ENCODE results near the gene TMEM107. TPM values are rescaled to one million over a fixed set of nuclear protein-coding genes. Genes with fewer than 3 reads are reported as not detected.
A peak's percentile ranks its signal among the peaks of the same experiment; 100 is the strongest.

The TMEM107 gene
- 24.6 and 28.1 TPM in 2 replicates for total RNA-seq
- long read RNA-seq, transcript TMEM107-204 (5 exons, 747 nt) = minor isoform, 7 of 23 reads
- long read RNA-seq, transcript TMEM107-205 (2 exons, 1,210 nt) = major isoform, 10 of 23 reads
- long read RNA-seq, partial matches to known transcripts = 2 of 23 reads
- long read RNA-seq, other reads (novel, unspliced or antisense) = 2 of 23 reads

GRCh38 chr17:8176197-8176940, at the start of gene TMEM107:
TMEM107 (minus strand) TSS chr17:8176380; CDS start chr17:8176286, 94 bp downstream.
- H3K4me3 Mint-ChIP-seq (ENCODE audit: low read depth) = peak within 1 kb of the TSS; percentile 88
- peak; percentile 73 for DNase-seq (ENCODE audit: low spot score, unreplicated experiment)
- peaks cover 3% of the 10 kb centered on the region for H3K27me3 Mint-ChIP-seq
- H3K4me1 Mint-ChIP-seq (ENCODE audit: low read depth) = peaks cover 34% of the 10 kb centered on the region
- H3K36me3 Mint-ChIP-seq (ENCODE audit: insufficient read depth) = no peaks in the 10 kb centered on the region
- no peaks in the 10 kb centered on the region for H3K9me3 Mint-ChIP-seq (ENCODE audit: low read depth)
- TF ChIP-seq, protein P1, sequence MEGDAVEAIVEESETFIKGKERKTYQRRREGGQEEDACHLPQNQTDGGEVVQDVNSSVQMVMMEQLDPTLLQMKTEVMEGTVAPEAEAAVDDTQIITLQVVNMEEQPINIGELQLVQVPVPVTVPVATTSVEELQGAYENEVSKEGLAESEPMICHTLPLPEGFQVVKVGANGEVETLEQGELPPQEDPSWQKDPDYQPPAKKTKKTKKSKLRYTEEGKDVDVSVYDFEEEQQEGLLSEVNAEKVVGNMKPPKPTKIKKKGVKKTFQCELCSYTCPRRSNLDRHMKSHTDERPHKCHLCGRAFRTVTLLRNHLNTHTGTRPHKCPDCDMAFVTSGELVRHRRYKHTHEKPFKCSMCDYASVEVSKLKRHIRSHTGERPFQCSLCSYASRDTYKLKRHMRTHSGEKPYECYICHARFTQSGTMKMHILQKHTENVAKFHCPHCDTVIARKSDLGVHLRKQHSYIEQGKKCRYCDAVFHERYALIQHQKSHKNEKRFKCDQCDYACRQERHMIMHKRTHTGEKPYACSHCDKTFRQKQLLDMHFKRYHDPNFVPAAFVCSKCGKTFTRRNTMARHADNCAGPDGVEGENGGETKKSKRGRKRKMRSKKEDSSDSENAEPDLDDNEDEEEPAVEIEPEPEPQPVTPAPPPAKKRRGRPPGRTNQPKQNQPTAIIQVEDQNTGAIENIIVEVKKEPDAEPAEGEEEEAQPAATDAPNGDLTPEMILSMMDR (IDR thresholded peaks at IDR 0.05; ENCODE audit: unreplicated experiment) = no peak
- H3K27ac Mint-ChIP-seq = peak within 1 kb of the TSS; percentile 94

DNA sequence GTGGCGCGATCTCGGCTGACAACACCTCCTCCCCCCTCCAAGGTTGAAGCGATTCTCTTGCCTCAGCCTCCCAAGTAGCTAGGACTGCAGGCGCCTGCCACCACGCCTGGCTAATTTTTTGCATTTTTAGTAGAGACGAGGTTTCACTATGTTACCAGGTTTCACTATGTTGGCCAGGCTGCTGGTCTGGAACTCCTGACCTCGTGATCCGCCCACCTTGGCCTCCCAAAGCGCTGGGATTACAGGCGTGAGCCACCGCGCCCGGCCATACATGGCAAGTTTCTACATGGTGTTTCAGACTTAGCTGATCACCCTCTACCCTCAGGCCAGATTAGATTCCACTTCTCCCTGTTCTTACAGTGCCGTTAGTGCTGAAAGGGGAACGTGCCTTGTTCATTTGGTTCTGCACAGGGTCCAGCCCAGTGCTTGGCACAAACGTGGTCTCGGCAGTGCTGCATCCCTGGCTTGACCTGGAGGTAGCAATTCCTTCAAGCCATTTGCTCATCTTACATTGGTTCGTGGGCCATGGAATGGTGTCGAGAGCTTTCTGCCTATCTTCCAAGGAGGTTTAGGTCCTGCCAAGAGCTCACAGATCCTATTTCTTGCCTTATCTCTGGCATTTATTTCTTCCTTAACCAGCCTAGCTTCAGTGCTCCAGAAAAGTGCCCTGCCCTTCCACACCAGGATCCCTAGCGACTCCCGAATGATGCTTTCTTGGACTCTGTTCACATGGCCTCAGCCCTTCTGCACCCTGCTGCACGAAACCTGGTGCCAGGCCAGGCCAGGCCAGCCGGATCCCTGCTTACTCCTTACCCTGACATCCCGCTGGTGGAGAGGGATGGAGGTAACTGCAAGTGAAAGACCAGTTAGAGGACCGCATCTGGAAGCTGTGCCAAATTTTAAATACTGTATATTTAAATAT, 49.0 kb upstream of the TMEM107 start:
- Mint-ChIP-seq H3K9me3 (ENCODE audit: low read depth) (no peaks in the 10 kb centered on the region), H3K4me1 (ENCODE audit: low read depth) (peaks cover 11% of the 10 kb centered on the region)

DNA sequence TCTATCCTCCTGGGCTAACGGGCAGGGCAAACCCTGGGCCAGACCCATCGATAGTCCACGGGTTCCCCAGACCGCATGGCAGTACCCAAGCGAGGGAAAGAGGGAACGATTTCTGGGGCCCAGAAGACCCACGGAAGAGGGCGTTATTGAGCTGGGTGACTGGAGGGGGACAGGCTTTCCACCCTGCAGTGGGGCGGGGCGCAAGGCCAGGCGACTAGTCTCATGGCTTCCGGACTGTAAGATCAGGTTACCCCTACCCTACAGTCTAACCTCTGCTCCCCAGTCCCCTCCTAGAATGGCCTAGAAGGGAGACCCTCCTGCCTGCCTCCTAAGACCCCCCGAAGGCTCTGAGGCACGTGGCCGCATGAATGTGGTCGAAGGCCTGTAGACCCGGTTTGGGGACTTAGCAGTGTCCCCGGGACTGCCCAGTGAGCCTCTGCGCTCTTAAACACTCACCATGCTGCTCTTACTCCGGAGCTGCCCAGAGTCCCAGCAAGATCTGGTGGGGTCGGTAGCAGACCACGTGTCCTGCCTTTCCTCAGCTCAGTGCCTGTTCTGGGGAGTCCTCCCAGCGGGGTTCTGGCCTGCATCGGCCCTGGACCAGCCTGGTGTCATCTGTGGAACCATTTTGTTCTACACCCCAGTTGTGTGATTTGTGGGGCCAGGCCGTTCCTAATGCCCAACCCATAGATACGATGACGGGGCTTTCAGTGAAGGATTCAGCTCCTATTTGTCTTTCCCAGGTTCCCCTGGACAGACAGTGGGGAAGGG, 47.4 kb upstream of the TMEM107 start:
- H3K4me1 Mint-ChIP-seq (ENCODE audit: low read depth) = peaks cover 11% of the 10 kb centered on the region
- H3K27me3 Mint-ChIP-seq = no peaks in the 10 kb centered on the region
- peak; percentile 36 for DNase-seq (ENCODE audit: low spot score, unreplicated experiment)
- peak overlapping the region; percentile 95 for H3K4me3 Mint-ChIP-seq (ENCODE audit: low read depth)
- TF ChIP-seq, protein P1 (IDR thresholded peaks at IDR 0.05; ENCODE audit: unreplicated experiment) = peak; percentile 20
- peaks cover 7% of the 10 kb centered on the region for H3K36me3 Mint-ChIP-seq (ENCODE audit: insufficient read depth)
- H3K9me3 Mint-ChIP-seq (ENCODE audit: low read depth) = no peaks in the 10 kb centered on the region
- H3K27ac Mint-ChIP-seq = peak overlapping the region; percentile 100

More for the DNA sequence above, 49.0 kb upstream of the TMEM107 start:
- Mint-ChIP-seq H3K4me3 (ENCODE audit: low read depth) (no peak overlapping the region), H3K27ac (peak overlapping the region; percentile 81), H3K27me3 (no peaks in the 10 kb centered on the region), H3K36me3 (ENCODE audit: insufficient read depth) (peaks cover 16% of the 10 kb centered on the region)
- TF ChIP-seq, protein P1 (IDR thresholded peaks at IDR 0.05; ENCODE audit: unreplicated experiment) = no peak
- DNase-seq (ENCODE audit: low spot score, unreplicated experiment) = no peak

DNA sequence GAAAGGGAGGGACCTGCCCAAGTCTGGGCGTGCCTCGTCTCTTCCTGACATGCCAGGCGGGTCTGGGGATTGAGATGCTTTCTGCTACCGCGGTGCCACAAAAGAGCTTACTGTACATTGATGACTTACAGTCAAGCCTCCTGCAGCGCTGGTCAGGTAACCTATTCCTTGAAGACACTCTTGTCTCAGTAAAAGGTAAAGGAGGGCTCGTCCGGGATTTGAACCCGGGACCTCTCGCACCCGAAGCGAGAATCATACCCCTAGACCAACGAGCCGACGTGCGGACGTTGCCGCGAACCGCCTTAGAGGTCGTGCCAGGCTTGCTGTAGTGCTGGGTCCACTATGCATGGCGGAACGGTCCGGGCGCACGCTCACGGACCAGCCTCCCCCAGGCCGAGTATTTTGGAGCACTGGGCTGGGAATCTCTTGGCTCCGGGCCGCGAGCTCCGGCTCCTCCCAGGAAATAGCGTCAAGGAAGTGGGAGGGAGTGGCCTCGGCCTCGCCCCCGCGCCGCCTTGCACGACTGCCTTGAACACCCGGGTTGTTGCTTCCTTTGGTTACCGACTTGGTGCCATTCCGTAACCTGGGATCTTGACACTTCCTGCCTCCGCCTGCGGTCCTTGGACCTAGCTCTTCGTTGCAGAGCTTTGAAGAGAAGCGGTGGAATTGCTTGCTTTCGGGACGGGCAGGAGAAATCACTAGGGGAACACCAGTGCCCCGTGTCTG, 46.6 kb upstream of the TMEM107 start:
- no peaks in the 10 kb centered on the region for H3K9me3 Mint-ChIP-seq (ENCODE audit: low read depth)
- H3K27me3 Mint-ChIP-seq = no peaks in the 10 kb centered on the region
- peaks cover 13% of the 10 kb centered on the region for H3K4me1 Mint-ChIP-seq (ENCODE audit: low read depth)
- H3K4me3 Mint-ChIP-seq (ENCODE audit: low read depth) = peak overlapping the region; percentile 95
- H3K27ac Mint-ChIP-seq = peak overlapping the region; percentile 100
- peaks cover 6% of the 10 kb centered on the region for H3K36me3 Mint-ChIP-seq (ENCODE audit: insufficient read depth)
- TF ChIP-seq, protein P1 (IDR thresholded peaks at IDR 0.05; ENCODE audit: unreplicated experiment) = no peak
- peak; percentile 89 for DNase-seq (ENCODE audit: low spot score, unreplicated experiment)

Data from progenitor cell of endocrine pancreas (in vitro differentiated cells).